GM21526 (cell line): ENCODE measurements around the gene MUC7.

Experiments
- ATAC-seq: cut with Tn5 transposase; IDR thresholded peaks from one replicate; pipeline ENCODE4 v1.9.1; 2021; ENCODE audit warnings: moderate library complexity; ENCODE audit not compliant: unreplicated experiment, low FRiP score

Gene MUC7

GRCh38 chr4:70531981-70532380, 60.0 kb downstream of the MUC7 start:
- peak; percentile 95 for ATAC-seq
